SU-DHL-6 (cell line): ENCODE data around the gene IFIH1.

ENCODE experiments used
- H2AFZ ChIP-seq: fragments of 200-600 bp; sonication (generic); 2 replicates; pipeline ENCODE4 v1.6.1; 2014; ENCODE audit warnings: low read depth, mild to moderate bottlenecking, moderate library complexity, mixed read lengths, antibody characterized with exemption, low read length; ENCODE audit not compliant: severe bottlenecking
- H3F3A ChIP-seq: fragments of 200-600 bp; shearing (Covaris generic); 2 replicates; pipeline ENCODE4 v1.6.0; 2016; ENCODE audit warnings: antibody characterized with exemption, mild to moderate bottlenecking; ENCODE audit not compliant: insufficient read depth
- H3K27ac ChIP-seq: fragments of 200-600 bp; sonication (generic); 2 replicates; pipeline ENCODE4 v1.5.1; 2016; ENCODE audit warnings: low read depth, mild to moderate bottlenecking, low read length, moderate library complexity, mixed read lengths
- H3K27me3 ChIP-seq: fragments of 200-600 bp; sonication (generic), shearing (Covaris generic); 2 replicates; pipeline ENCODE4 v1.6.0; 2014; ENCODE audit warnings: mild to moderate bottlenecking, low read length
- H3K36me3 ChIP-seq: fragments of 200-600 bp; sonication (generic); 2 replicates; pipeline ENCODE4 v1.6.1; 2014; ENCODE audit warnings: mild to moderate bottlenecking, low read length, mixed read lengths
- H3K4me2 ChIP-seq: fragments of 300-600, 200-600 bp; shearing (Covaris generic), sonication (generic); 2 replicates; pipeline ENCODE4 v1.6.0; 2014; ENCODE audit warnings: low read length, low read depth, mild to moderate bottlenecking; ENCODE audit not compliant: poor library complexity, severe bottlenecking
- H3K4me3 ChIP-seq: fragments of 200-600 bp; sonication (generic); 2 replicates; pipeline ENCODE4 v1.5.1; 2014; ENCODE audit warnings: antibody characterized with exemption, low read length, mild to moderate bottlenecking, mixed read lengths; ENCODE audit not compliant: insufficient read depth, poor library complexity, severe bottlenecking
- H3K79me2 ChIP-seq: fragments of 200-600 bp; sonication (generic); 2 replicates; pipeline ENCODE4 v1.6.1; 2014; ENCODE audit warnings: mild to moderate bottlenecking, low read length, moderate library complexity; ENCODE audit not compliant: insufficient read depth
- H3K9ac ChIP-seq: fragments of 200-600 bp; sonication (generic); 2 replicates; pipeline ENCODE4 v1.7.0; 2014; ENCODE audit warnings: mild to moderate bottlenecking, low read length
- H3K9me2 ChIP-seq: fragments of 200-600 bp; sonication (generic); replicated peaks from 2 replicates; pipeline ENCODE4 v1.6.1; 2014; ENCODE audit warnings: low read length; ENCODE audit not compliant: insufficient read depth
- H3K9me3 ChIP-seq: fragments of 200-600 bp; sonication (generic); 2 replicates; pipeline ENCODE4 v1.6.1; 2014; ENCODE audit warnings: low read length, mixed read lengths; ENCODE audit not compliant: insufficient read depth
- H4K20me1 ChIP-seq: fragments of 200-600 bp; sonication (generic); 2 replicates; pipeline ENCODE4 v1.6.1; 2014; ENCODE audit warnings: low read depth, mild to moderate bottlenecking, antibody characterized with exemption, low read length, moderate library complexity, mixed read lengths
- EZH2phosphoT487 ChIP-seq: fragments of 200-600 bp; sonication (generic), shearing (Covaris generic); conservative IDR thresholded peaks from 2 replicates; pipeline ENCODE4 v1.6.1; 2018; ENCODE audit warnings: mild to moderate bottlenecking, antibody characterized with exemption, low read length, moderate library complexity, mixed read lengths
- TF ChIP-seq, protein P1 (sequence below): fragments of 200-600 bp; sonication (generic); IDR thresholded peaks from one replicate; pipeline ENCODE4 v1.5.1; 2017; ENCODE audit warnings: antibody characterized with exemption, mild to moderate bottlenecking, low read length, moderate library complexity; ENCODE audit not compliant: insufficient read depth, poor library complexity, severe bottlenecking

Gene IFIH1

DNA sequence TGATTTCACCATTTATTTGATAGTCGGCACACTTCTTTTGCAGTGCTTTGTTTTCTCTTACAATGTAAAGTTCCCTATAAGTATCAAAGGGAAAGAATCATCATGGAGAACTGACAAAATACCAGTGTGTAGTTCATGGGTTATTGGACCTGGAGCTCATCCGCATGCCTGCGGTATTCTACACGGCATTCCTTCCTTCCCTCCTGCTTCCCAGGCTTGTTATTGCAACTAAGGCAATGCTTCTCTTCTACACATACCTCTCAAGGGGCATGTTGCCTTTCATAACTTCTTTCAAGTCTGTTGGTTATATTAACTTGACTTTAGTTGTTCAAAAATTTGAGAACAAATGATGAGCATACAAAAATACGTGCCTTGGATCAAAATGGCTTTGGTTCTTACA is 51.0 kb downstream of the IFIH1 start:
- no peak overlapping the region for H3K4me2 ChIP-seq
- H4K20me1 ChIP-seq, result no peaks in the 10 kb centered on the region
- H3K9me2 ChIP-seq, result no peaks in the 10 kb centered on the region
- no peak overlapping the region for H3K27ac ChIP-seq
- H3K79me2 ChIP-seq, result no peaks in the 10 kb centered on the region
- H2AFZ ChIP-seq, result no peak overlapping the region
- no peaks in the 10 kb centered on the region for H3K36me3 ChIP-seq
- no peak overlapping the region for H3K4me3 ChIP-seq
- TF ChIP-seq, protein P1, sequence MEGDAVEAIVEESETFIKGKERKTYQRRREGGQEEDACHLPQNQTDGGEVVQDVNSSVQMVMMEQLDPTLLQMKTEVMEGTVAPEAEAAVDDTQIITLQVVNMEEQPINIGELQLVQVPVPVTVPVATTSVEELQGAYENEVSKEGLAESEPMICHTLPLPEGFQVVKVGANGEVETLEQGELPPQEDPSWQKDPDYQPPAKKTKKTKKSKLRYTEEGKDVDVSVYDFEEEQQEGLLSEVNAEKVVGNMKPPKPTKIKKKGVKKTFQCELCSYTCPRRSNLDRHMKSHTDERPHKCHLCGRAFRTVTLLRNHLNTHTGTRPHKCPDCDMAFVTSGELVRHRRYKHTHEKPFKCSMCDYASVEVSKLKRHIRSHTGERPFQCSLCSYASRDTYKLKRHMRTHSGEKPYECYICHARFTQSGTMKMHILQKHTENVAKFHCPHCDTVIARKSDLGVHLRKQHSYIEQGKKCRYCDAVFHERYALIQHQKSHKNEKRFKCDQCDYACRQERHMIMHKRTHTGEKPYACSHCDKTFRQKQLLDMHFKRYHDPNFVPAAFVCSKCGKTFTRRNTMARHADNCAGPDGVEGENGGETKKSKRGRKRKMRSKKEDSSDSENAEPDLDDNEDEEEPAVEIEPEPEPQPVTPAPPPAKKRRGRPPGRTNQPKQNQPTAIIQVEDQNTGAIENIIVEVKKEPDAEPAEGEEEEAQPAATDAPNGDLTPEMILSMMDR, result no peak
- TF ChIP-seq EZH2phosphoT487, result no peak
- H3K27me3 ChIP-seq, result no peaks in the 10 kb centered on the region
- no peaks in the 10 kb centered on the region for H3K9me3 ChIP-seq
- H3K9ac ChIP-seq, result no peak overlapping the region
- no peaks in the 10 kb centered on the region for H3F3A ChIP-seq

GRCh38 chr2:162266460-162266760 is 52.1 kb downstream of the IFIH1 start:
- Histone ChIP-seq H2AFZ (no peak overlapping the region), H3K27ac (no peak overlapping the region), H3K4me3 (no peak overlapping the region), H3K4me2 (no peak overlapping the region), H3K9ac (no peak overlapping the region), H3K9me2 (no peaks in the 10 kb centered on the region), H3K36me3 (no peaks in the 10 kb centered on the region), H3K9me3 (no peaks in the 10 kb centered on the region), H4K20me1 (no peaks in the 10 kb centered on the region), H3F3A (no peaks in the 10 kb centered on the region), H3K79me2 (no peaks in the 10 kb centered on the region), H3K27me3 (no peaks in the 10 kb centered on the region)
- TF ChIP-seq, protein P1, result no peak
- no peak for TF ChIP-seq EZH2phosphoT487

DNA sequence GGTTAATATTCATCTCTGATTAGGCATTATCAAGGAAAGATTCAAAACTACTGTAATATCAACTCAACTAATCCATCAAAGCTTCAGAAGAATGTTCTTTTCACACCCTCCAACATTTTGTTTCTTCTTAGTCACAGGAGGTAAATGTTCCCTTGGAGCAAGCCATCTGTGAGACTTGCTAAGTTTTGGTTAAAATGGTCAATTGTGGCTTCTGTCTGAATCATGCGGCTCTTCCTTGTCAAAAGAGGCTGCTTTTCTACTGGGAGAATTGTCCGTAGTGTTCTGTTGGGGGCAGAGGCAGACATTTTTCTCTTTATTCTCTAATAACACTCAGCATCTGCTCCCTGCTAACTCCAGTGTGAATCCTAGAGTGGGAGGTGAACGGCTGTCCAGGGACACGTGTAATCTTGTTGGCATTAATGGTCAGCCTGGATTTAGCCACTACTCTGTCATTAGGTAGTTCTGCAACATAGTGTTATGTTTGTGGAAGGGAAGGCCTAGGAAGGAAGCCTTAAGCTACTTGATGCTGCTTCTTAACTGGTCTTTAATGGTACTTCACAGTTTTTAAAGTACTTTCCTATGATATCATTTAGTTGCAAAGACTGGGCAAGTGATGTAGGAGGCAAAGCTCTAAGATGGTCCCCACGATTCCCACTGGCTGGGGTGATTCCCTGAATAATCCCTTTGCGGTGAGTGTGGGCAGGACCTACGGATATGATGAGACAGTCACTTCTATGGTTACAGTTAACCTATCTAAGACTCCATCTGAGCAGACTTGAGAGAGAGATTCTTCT is 52.6 kb downstream of the IFIH1 start:
- Histone ChIP-seq H3K36me3 (no peaks in the 10 kb centered on the region), H3K27ac (no peak overlapping the region), H3K79me2 (no peaks in the 10 kb centered on the region), H3K9me3 (no peaks in the 10 kb centered on the region), H3K4me3 (no peak overlapping the region), H3K27me3 (no peaks in the 10 kb centered on the region), H3K9me2 (no peaks in the 10 kb centered on the region), H3F3A (no peaks in the 10 kb centered on the region), H3K4me2 (no peak overlapping the region), H4K20me1 (no peaks in the 10 kb centered on the region), H2AFZ (no peak overlapping the region), H3K9ac (no peak overlapping the region)
- TF ChIP-seq, protein P1, result no peak
- no peak for TF ChIP-seq EZH2phosphoT487
